K562 (cell line): ENCODE data around the gene BEST2. TPM values are rescaled to one million over a fixed set of nuclear protein-coding genes. Genes with fewer than 3 reads are reported as not detected.
A peak's percentile ranks its signal among the peaks of the same experiment; 100 is the strongest.

ENCODE experiments used
- ADNP ChIP-seq: fragments of 200-800 bp; sonication (Bioruptor generic); IDR thresholded peaks from 2 replicates; pipeline ENCODE4 v1.6.1; 2016; ENCODE audit warnings: missing genetic modification characterization, missing compliant biosample characterization
- BCOR ChIP-seq: fragments of 450-650 bp; IDR thresholded peaks from 2 replicates; pipeline ENCODE4 v1.6.1; 2016
- HBP1 ChIP-seq: fragments of 450-650 bp; formaldehyde crosslinking; IDR thresholded peaks from 2 replicates; pipeline ENCODE4 v1.4.0; 2022; ENCODE audit warnings: missing genetic modification characterization
- HLTF ChIP-seq: fragments of 450-650 bp; IDR thresholded peaks from 2 replicates; pipeline ENCODE4 v1.6.1; 2016
- IRF1 ChIP-seq: sonication (generic); formaldehyde crosslinking; IDR thresholded peaks from 2 replicates; pipeline ENCODE4 v1.8.0; 2022; ENCODE audit warnings: missing genetic modification reagents, mild to moderate bottlenecking, borderline replicate concordance
- LARP7 ChIP-seq: fragments of 450-650 bp; IDR thresholded peaks from 2 replicates; pipeline ENCODE4 v1.6.1; 2016
- MCM5 ChIP-seq: fragments of 450-650 bp; IDR thresholded peaks from 2 replicates; pipeline ENCODE4 v1.6.1; 2016; ENCODE audit warnings: low read depth
- NFIX ChIP-seq: fragments of 250-450 bp; sonication (Bioruptor Pico); IDR thresholded peaks from 2 replicates; pipeline ENCODE4 v1.4.0; 2020; ENCODE audit warnings: low read depth, mild to moderate bottlenecking, moderate library complexity
- NKRF ChIP-seq: fragments of 450-650 bp; IDR thresholded peaks from 2 replicates; pipeline ENCODE4 v1.6.1; 2016; ENCODE audit warnings: borderline replicate concordance
- PTRF ChIP-seq: fragments of 450-650 bp; IDR thresholded peaks from 2 replicates; pipeline ENCODE4 v1.6.1; 2016; ENCODE audit warnings: mild to moderate bottlenecking, missing genetic modification characterization, missing compliant biosample characterization
- RUNX1 ChIP-seq: sonication (generic); IDR thresholded peaks from 2 replicates; pipeline ENCODE4 v1.6.1; 2016; ENCODE audit warnings: antibody characterized with exemption, low read depth
- UBTF ChIP-seq, 2 experiments: IDR thresholded peaks; 2 replicates each; pipeline ENCODE4 v1.6.1; 2012; ENCODE audit warnings: improper control_type of control experiment in 2 of 2, low read depth in 2 of 2, low read length in 2 of 2, borderline replicate concordance in 1 of 2
- ZBTB9 ChIP-seq: fragments of 450-650 bp; formaldehyde crosslinking; IDR thresholded peaks from 2 replicates; pipeline ENCODE4 v1.4.0; 2020; ENCODE audit warnings: mild to moderate bottlenecking, moderate library complexity
- polyA plus RNA-seq, 8 experiments: library from polyadenylated mRNA; depleted of rRNA in 4 of 8; stranded (reverse) in 5 of 8; unstranded in 3 of 8; fragments of >200 nt; fragmentation: Nextera tagmentation in 2 of 8; fragmentation: Illumina TruSeq in 1 of 8; extraction: Ambion mirVana in 2 of 8; extraction: Trizol in 1 of 8; gene quantifications; 2 replicates each; pipeline versions ENCODE4 v1.2.1 to v1.2.3, GENCODE V29; 2011 to 2014; ENCODE audit warnings: inconsistent platforms in 1 of 8, missing spikeins in 1 of 8
- total RNA-seq, 7 experiments: library from RNA; depleted of rRNA in 6 of 7; stranded (reverse); fragments of >200 nt in 6 of 7; fragmentation: Illumina TruSeq in 2 of 7; extraction: Trizol in 2 of 7; gene quantifications; 2 replicates each; pipeline versions ENCODE4 v1.2.1 to v1.2.3, GENCODE V29; 2011 to 2021; ENCODE audit warnings: low replicate concordance in 1 of 7
- TF ChIP-seq, protein P1 (sequence below): fragments of 250-450 bp; sonication (Bioruptor Pico); IDR thresholded peaks from 2 replicates; pipeline ENCODE4 v1.4.0; 2020; ENCODE audit warnings: borderline replicate concordance
- TF ChIP-seq, protein P2 (sequence below): fragments of 450-650 bp; formaldehyde crosslinking; IDR thresholded peaks from 2 replicates; pipeline ENCODE4 v1.4.0; 2022; ENCODE audit warnings: missing genetic modification characterization

Gene BEST2
- total and polyA plus RNA-seq, 9 of the 15 experiments (the other 6 are each of a cell fraction or from before 2014, with no cell fraction given), result not detected

DNA sequence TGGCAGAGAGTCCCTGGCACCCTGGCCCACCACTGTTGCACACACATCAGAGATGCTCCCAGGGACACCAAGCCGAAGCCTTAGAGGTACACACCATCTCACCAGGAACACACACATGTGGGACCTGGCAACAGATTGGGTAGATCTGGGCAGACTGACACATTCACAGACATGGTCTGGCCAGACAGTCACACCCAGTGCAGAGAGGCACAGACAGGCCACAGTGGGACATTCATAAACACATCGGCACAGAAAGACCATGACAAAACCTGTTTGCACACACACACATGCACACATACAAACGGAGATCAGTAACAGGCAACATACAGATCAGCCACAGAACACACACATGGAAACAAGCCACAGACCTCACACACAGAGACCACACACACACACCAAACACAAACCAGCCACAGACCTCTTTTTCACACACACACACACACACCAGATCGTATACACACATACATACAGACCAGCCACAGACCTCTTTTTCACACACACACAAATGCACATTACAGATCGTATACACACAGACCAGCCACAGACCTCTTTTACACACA lies 33.4 kb downstream of the BEST2 start (continued):
- no peak for TF ChIP-seq IRF1 (CRISPR knock-in tag)
- TF ChIP-seq, protein P1, sequence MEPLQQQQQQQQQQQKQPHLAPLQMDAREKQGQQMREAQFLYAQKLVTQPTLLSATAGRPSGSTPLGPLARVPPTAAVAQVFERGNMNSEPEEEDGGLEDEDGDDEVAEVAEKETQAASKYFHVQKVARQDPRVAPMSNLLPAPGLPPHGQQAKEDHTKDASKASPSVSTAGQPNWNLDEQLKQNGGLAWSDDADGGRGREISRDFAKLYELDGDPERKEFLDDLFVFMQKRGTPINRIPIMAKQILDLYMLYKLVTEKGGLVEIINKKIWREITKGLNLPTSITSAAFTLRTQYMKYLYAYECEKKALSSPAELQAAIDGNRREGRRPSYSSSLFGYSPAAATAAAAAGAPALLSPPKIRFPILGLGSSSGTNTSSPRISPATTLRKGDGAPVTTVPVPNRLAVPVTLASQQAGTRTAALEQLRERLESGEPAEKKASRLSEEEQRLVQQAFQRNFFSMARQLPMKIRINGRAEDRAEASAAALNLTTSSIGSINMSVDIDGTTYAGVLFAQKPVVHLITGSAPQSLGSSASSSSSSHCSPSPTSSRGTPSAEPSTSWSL, result no peak
- peak; percentile 35; the same call in 1 of the 2 replicates for TF ChIP-seq NKRF
- peak; percentile 91; the same call in 1 of the 2 replicates for TF ChIP-seq HBP1 (CRISPR knock-in tag)
- TF ChIP-seq UBTF (IDR thresholded peaks at IDR 0.05; ENCODE audit: borderline replicate concordance in 1 of 2, low read depth in 2 of 2, low read length in 2 of 2), result no peak
- TF ChIP-seq LARP7, result peak; percentile 75; the same call in 1 of the 2 replicates
- TF ChIP-seq MCM5, result no peak
- TF ChIP-seq ZBTB9 (CRISPR knock-in tag), result 0 out of 2 replicates have a peak, but pooled peaks have one; percentile 63
- peak; percentile 75; the same call in 1 of the 2 replicates for TF ChIP-seq HLTF
- TF ChIP-seq PTRF, result 0 out of 2 replicates have a peak, but pooled peaks have one; percentile 50
- TF ChIP-seq, protein P2, sequence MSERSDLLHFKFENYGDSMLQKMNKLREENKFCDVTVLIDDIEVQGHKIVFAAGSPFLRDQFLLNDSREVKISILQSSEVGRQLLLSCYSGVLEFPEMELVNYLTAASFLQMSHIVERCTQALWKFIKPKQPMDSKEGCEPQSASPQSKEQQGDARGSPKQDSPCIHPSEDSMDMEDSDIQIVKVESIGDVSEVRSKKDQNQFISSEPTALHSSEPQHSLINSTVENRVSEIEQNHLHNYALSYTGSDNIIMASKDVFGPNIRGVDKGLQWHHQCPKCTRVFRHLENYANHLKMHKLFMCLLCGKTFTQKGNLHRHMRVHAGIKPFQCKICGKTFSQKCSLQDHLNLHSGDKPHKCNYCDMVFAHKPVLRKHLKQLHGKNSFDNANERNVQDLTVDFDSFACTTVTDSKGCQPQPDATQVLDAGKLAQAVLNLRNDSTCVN, result peak; percentile 93
- TF ChIP-seq RUNX1, result peak; percentile 44; the same call in 1 of the 2 replicates
- peak; percentile 73; the same call in 1 of the 2 replicates for TF ChIP-seq ADNP (tag)
- TF ChIP-seq BCOR, result peak; percentile 34; the same call in 1 of the 2 replicates
- no peak for TF ChIP-seq NFIX
